GM18909 (cell line): ENCODE measurements around the gene DERL2.
"Not testable (repeated sequence)": the region's sequence is repeated elsewhere in the genome, so short reads cannot be mapped to it uniquely, and the experiment has no call there.

ENCODE experiments used
- ATAC-seq: cut with Tn5 transposase; IDR thresholded peaks from one replicate; pipeline ENCODE4 v1.9.1; 2021; ENCODE audit warnings: mild to moderate bottlenecking; ENCODE audit not compliant: unreplicated experiment, poor library complexity

Gene DERL2

DNA sequence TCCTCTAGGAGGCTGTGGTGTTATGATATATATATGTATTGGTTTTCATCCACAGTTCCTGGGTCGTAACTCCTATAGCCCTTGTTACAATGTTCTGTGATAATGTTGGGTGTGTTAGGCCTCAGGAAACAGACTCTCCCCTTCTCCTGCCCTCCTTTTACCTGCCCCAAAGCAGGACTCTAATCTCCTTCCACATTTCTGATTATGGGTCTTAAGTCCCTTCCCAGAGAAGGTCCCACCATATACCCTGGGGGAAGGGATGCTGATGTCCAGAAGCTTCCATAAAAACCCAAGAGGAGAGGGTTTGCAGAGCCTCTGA, 46.6 kb downstream of the DERL2 start:
- ATAC-seq = no peak

DNA sequence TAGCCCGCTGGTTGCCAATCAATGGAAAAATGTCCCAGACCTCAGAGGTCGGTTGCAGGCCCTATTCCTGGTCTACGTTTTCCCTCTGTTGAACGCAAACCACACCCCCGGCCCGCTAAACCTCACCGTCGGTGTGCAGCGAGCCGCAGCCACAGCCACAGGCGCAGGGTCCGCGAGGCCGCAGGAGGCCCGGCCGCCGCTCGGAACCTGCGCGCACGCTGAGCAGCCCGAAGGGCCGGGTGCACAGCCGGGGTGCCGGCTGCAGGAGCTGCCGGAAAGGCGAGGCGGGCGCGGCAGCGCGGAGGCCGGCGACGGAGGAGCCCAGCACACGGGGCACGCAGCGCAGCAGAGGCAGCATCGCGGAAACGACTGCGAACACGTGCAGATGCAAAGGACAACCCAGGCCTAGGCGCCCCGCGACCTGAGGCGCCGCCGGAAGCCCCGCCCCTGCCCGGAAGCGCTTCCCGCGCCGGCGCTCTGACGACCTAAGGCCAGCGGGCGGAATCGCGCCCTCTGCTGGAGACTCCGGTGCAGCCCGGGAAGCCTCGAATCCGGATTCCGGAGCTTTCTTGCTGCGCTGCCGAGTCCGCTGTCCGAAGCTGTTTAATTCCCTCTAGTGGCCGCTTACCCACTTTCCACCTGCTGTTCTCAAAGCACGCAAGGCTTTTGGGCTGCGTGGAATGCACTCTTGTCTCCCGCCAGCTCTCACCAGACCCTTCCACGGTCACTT, 47.1 kb downstream of the DERL2 start, which contains the start of gene C1QBP:
TSS of gene C1QBP (minus strand) at position 440 of the 730 bp plus-strand sequence. CDS start at position 358, 82 bp downstream.
- peak; percentile 86 for ATAC-seq

DNA sequence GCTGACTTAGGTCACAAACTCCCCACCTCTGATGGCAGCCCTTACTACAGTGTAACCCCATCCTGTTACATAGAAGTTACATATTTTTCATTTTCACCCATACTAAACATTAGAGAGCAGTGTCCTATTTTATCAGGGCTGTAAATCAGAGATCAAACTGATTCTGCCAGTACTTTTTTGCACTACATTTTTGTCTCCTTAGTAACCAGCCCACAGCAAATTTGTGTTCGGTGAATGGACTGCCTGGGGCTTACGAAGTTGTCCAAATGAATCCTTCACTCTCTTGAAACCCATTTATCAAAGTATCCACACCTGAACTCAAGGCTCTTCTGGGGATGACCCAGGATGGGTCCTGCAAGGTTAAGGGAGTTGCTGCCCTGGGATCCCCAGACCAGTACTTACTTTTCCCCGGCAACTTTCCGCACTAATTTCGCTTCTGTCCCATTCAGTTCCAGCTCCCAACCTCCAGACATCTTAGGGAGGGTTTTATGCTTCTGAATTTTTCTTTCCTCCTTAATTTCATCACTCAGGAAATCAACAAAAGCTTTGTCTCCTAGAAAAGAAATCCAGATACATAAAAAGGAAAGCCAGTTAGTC, 48.2 kb downstream of the DERL2 start:
- ATAC-seq = no peak

DNA sequence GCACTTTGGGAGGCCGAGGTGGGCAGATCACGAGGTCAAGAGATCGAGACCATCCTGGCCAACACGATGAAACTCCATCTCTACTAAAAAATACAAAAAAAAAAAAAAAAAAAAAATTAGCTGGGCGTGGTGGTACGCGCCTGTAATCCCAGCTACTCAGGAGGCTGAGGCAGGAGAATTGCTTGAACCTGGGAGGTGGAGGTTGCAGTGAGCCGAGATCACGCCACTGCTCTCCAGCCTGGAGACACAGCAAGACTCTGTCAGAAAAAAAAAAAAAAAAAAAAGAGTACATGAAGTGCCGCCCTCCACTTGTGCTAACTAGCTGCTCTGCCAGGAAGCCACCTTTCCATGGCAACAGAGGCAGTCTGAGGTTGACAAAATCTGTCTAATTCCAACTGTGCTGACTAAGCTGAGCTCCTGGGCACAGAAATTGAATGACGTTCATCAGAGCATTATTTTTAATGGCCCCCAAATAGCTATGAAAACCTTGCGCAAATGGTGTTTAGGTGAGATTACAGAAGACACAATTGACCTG, 50.1 kb downstream of the DERL2 start:
- not testable (repeated sequence) for ATAC-seq

DNA sequence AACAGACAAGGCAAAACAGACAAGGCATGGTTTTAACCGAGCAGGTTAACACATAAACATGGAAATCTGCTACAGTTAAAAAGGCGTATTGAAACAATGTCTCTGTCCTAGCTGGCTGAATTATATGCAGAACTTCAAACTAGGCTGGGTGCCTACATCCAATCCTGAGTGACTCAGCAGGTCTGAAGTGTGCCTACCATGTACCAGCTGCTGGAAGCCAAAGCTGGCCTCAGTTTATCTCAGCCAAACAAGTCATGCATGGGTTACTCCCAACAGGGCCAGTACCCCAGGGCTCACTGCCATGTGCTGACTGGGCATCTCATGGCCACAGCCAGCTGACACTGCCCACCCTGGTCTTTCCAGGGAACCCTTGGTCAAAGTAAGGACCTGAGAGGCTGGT, 51.0 kb downstream of the DERL2 start:
- no peak for ATAC-seq

DNA sequence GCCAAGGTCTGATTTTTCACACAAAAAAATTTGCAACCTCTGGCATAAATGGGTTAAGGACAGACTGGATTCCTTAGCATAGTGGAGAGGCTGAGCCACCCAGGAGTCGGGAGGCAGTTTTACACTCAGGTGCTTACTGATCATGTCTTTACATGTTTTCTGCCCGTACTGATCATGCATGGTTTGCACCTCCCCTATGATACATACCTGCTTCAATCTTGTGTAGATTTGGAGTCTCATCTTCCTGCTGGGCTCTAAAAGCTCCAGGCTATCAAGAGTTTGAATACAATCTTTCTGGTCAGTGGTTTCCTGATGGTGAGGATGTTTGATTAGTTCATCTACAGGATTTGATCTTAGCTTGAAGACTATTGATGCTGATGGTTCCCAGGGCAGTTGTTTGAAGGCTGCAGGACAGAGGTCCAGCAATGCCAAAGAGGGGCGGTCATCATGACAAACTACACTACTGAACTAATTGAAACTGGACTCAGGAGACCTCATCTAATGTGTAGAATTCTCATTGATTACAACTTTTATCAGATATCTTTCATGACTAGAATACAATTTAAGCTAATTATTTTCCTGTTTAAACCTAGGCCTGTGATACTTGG, 53.9 kb downstream of the DERL2 start:
- no peak for ATAC-seq

DNA sequence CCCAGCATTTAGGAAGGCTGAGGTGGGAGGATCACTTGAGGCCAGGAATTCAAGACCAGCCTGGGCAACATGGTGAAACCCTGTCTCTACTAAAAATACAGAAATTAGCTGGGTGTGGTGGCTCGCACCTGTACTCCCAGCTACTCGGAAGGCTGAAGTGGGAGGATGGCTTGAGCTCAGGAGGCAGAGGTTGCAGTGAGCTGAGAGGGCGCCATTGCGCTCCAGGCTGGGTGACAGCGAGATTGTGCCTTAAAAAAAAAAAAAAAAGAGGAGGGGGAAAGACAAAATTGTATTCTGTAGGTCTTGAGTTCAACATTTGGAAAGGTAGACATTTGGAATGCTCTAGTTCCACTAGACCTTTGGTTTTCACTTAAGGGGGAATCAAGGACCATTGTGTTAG, 54.7 kb downstream of the DERL2 start:
- not testable (repeated sequence) for ATAC-seq

DNA sequence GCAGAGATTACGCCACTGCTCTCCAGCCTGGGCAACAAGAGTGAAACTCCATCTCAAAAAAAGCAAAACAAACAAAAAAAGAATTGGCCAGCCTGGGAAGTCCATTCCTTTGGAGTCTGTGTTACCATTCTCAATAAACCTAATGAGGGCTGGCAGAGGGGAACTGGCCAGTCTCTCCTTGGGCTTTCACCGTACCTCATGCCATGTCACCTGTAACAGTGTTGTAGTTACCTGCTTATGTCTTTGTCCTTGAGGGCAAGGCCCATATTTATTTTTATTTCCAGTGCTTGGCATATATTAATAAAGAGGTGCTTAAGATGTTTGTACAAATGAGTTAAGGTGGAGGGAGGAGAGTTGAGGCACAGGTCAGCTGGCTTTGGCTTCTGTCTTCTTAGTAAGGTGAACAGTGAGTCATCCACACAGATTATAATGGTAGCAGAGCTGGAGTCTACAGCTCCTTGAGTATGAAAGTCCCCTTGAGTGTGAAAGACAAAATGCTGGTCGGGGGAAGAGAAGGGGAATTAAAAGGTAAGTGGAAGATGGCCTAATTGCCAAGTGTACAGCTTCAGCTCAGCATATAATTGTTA, 55.5 kb downstream of the DERL2 start:
- ATAC-seq = no peak

DNA sequence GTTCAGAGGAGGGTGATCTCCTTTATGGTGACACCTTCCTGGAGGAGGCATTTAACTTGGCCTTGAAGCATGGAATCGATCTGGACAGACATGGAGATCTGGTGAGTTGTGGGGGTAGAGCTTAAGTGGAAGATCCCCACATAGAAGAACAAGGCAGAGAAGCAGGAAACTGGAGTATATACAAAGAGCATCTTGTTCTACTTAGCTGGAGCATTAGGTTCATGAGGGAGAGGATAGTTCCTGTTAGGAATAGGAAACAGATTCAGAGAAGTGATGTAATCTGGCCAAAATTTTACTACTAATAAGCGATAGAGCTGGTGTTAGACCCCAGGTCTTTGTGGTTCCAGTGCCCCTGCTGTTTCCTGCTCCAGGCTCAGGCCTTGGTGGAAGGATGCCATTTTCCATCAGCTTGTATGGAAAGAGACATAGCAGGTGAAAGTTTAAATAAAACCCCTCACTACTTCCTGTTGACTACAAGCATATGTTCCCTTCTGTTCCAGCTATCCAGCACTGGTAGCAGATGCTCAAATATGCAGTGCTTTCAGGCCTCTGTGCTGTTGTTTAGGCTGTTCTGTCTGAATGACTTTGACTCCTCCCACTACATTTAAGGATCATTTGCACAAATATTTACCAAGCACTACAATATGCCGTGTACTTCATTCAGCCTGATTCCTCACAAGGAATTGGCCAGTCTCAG, 56.6 kb downstream of the DERL2 start:
- ATAC-seq = no peak

DNA sequence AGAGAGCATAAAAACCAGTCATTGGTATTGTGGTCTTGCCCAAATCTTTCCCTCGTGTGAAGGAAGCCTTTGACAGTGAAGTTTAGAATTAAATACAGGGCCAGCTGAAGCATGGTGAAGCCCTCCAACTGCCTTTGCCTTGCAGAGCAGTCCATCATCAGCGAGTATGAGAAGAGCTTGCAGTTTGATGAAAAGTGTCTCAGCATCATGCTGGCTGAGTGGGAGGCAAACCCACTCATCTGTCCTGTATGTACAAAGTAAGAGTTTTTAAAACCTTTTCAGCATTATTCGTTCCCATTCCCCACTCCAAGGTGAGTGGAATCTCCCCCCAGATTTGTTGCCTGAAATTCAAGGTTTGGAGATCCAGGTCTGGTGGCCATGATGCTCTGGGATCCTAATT, 60.2 kb downstream of the DERL2 start:
- ATAC-seq = no peak

DNA sequence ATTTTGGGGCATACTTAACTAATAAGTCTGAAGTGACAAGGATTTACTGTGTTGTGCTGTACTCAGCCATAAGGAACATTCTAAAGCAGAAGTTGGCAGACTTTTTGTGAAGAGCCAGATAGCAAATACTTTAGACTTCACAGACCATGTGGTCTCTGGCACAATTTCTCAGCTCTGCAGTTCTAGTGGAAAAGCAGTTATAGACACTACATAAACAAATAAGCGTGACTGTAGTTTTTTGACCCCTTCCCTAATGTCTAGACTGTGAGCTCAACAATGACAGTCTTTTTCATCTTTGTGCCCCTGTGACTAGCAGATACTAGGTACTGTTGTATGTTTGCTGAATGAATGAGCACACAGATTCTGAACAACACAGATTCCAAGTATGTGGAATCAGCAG, 61.1 kb downstream of the DERL2 start:
- no peak for ATAC-seq

DNA sequence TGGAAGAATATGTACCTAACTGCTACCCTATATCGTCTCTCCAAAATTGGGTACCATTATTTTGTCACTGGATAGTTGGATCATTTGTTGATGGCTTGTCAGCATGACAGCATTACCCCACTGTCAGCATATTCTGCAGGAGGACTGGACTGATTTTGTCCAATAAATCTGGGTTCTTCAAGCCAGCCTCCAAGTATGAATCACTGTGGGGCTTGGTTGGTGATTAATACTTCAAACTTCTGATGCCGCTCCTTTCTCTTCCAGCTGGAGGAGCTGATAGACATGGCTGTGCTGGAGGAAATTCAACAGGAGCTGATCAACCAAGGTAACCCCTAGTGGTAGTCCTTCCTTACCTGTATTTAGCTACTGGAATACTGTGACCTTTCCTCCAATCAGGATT, 63.5 kb downstream of the DERL2 start:
- ATAC-seq = no peak
